Measurements from ENCODE around the gene TDRD1.
A peak's percentile ranks its signal among the peaks of the same experiment; 100 is the strongest.
"Not testable (repeated sequence)": the region's sequence is repeated elsewhere in the genome, so short reads cannot be mapped to it uniquely, and the experiment has no call there.

The TDRD1 gene

DNA sequence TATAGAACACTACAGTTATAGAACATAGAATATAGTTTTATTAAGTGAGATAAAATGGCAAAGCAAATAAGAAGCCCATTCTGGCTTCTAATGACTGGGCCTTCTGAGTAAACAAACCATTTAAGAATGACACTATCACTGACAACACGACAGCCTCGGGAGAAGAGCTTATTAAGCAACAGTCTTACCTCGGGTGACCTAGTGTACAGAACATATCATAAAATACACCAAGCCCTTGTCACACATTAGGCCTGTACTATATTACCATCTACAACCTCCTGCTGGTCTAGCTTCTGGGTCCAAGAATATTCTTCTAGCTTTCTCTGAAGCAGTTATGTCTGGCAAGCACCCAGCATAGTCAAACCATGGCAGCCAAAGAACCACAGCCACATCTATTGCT lies 37.1 kb upstream of the TDRD1 start:
- Histone ChIP-seq H2BK5ac (ENCODE audit: low read length) (no peak overlapping the region), H2BK15ac (replicated peaks; ENCODE audit: low read depth) (no peak overlapping the region), H3K4me2 (ENCODE audit: low read length) (no peak overlapping the region), H3K4ac (ENCODE audit: low read depth, low read length) (no peak overlapping the region), H3K79me1 (ENCODE audit: low read length) (no peaks in the 10 kb centered on the region), H3K56ac (ENCODE audit: low read length) (no peak overlapping the region), H3K4me3 (ENCODE audit: low read length) (no peak overlapping the region), H3K79me2 (ENCODE audit: control insufficient read depth, insufficient read depth, low read length) (no peaks in the 10 kb centered on the region), H3K27ac (ENCODE audit: low read depth, low read length) (no peak overlapping the region), H2AK5ac (ENCODE audit: low read length) (no peak overlapping the region), H3K27me3 (ENCODE audit: insufficient read depth, low read length, poor library complexity) (no peaks in the 10 kb centered on the region), H3K9ac (ENCODE audit: low read length) (no peak overlapping the region), H3K4me1 (ENCODE audit: control insufficient read depth, low read depth, low read length) (no peaks in the 10 kb centered on the region), H3K23ac (ENCODE audit: low read length) (no peak overlapping the region), H3K18ac (ENCODE audit: low read length) (no peak overlapping the region), H4K8ac (ENCODE audit: low read depth, low read length) (no peak overlapping the region), H3K36me3 (ENCODE audit: control insufficient read depth, insufficient read depth, low read length) (no peaks in the 10 kb centered on the region), H4K5ac (ENCODE audit: low read length) (no peak overlapping the region), H2BK120ac (ENCODE audit: low read depth, low read length) (no peak overlapping the region)
- WGBS (ENCODE audit: extremely low coverage, insufficient coverage, low lambda C conversion rate) = no CpG with 5 or more reads among the region's 3 CpGs
- DNase-seq = no peak

DNA sequence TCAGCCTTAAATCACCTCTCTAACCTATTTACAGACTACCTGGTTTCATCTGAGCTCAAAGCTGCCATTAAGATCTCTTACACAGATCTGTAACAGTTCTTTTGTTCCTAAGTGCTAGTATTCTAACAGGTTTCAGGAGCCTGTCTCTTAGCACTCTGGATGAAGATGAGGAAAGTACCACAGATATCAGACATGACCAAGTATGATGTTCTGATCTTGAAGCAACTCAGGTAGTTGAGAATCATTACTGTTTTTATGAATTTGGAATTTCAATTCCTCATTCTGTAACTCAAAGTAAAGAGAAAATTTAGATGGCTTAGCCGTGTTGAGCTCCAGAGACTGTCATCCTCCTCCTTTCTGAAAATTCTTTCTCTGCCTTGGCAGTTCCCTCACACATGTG lies 36.0 kb upstream of the TDRD1 start:
- H3K79me1 ChIP-seq (ENCODE audit: low read length) = no peaks in the 10 kb centered on the region
- no peak overlapping the region for H2BK5ac ChIP-seq (ENCODE audit: low read length)
- H3K79me2 ChIP-seq (ENCODE audit: control insufficient read depth, insufficient read depth, low read length) = no peaks in the 10 kb centered on the region
- no peak overlapping the region for H3K18ac ChIP-seq (ENCODE audit: low read length)
- no peak overlapping the region for H3K4me3 ChIP-seq (ENCODE audit: low read length)
- no peaks in the 10 kb centered on the region for H3K36me3 ChIP-seq (ENCODE audit: control insufficient read depth, insufficient read depth, low read length)
- no peak overlapping the region for H4K5ac ChIP-seq (ENCODE audit: low read length)
- H3K23ac ChIP-seq (ENCODE audit: low read length) = no peak overlapping the region
- no peak overlapping the region for H2BK15ac ChIP-seq (replicated peaks; ENCODE audit: low read depth)
- H3K27ac ChIP-seq (ENCODE audit: low read depth, low read length) = no peak overlapping the region
- no peak overlapping the region for H3K9ac ChIP-seq (ENCODE audit: low read length)
- no CpG with 5 or more reads among the region's 1 CpG for WGBS (ENCODE audit: extremely low coverage, insufficient coverage, low lambda C conversion rate)
- H3K4me2 ChIP-seq (ENCODE audit: low read length) = no peak overlapping the region
- H3K4ac ChIP-seq (ENCODE audit: low read depth, low read length) = no peak overlapping the region
- no peaks in the 10 kb centered on the region for H3K27me3 ChIP-seq (ENCODE audit: insufficient read depth, low read length, poor library complexity)
- H2BK120ac ChIP-seq (ENCODE audit: low read depth, low read length) = no peak overlapping the region
- no peaks in the 10 kb centered on the region for H3K4me1 ChIP-seq (ENCODE audit: control insufficient read depth, low read depth, low read length)
- H3K56ac ChIP-seq (ENCODE audit: low read length) = no peak overlapping the region
- H4K8ac ChIP-seq (ENCODE audit: low read depth, low read length) = no peak overlapping the region
- no peak for DNase-seq
- no peak overlapping the region for H2AK5ac ChIP-seq (ENCODE audit: low read length)

DNA sequence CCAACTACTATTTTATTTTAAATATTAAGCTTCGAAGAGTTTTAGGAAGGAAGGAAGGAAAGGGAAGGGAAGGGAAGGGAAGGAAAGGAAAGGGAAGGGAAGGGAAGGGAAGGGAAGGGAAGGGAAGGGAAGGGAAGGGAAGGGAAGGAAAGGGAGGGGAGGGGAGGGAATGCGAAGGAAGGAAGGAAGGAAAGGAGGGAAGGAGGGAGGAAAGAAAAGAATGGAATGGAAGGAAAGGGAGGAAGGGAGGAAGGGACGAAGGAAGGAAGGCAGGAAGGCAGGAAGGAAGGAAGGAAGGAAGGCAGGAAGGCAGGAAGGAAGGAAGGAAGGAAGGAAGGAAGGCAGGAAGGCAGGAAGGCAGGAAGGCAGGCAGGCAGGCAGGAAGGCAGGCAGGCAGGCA lies 29.7 kb upstream of the TDRD1 start:
- H3K4me3 ChIP-seq (ENCODE audit: low read length); H3K18ac ChIP-seq (ENCODE audit: low read length); H2AK5ac ChIP-seq (ENCODE audit: low read length); H3K4me1 ChIP-seq (ENCODE audit: control insufficient read depth, low read depth, low read length); H4K8ac ChIP-seq (ENCODE audit: low read depth, low read length); H3K36me3 ChIP-seq (ENCODE audit: control insufficient read depth, insufficient read depth, low read length); H3K23ac ChIP-seq (ENCODE audit: low read length); H3K4me2 ChIP-seq (ENCODE audit: low read length); H3K79me2 ChIP-seq (ENCODE audit: control insufficient read depth, insufficient read depth, low read length); H2BK120ac ChIP-seq (ENCODE audit: low read depth, low read length); H4K5ac ChIP-seq (ENCODE audit: low read length); H2BK5ac ChIP-seq (ENCODE audit: low read length); H3K56ac ChIP-seq (ENCODE audit: low read length); H3K27me3 ChIP-seq (ENCODE audit: insufficient read depth, low read length, poor library complexity); H3K27ac ChIP-seq (ENCODE audit: low read depth, low read length); DNase-seq; H3K4ac ChIP-seq (ENCODE audit: low read depth, low read length); H3K9ac ChIP-seq (ENCODE audit: low read length); H2BK15ac ChIP-seq (replicated peaks; ENCODE audit: low read depth); H3K79me1 ChIP-seq (ENCODE audit: low read length): not testable (repeated sequence)
- WGBS (ENCODE audit: extremely low coverage, insufficient coverage, low lambda C conversion rate) = 100% methylated on average over 1 of the region's 3 CpGs

DNA sequence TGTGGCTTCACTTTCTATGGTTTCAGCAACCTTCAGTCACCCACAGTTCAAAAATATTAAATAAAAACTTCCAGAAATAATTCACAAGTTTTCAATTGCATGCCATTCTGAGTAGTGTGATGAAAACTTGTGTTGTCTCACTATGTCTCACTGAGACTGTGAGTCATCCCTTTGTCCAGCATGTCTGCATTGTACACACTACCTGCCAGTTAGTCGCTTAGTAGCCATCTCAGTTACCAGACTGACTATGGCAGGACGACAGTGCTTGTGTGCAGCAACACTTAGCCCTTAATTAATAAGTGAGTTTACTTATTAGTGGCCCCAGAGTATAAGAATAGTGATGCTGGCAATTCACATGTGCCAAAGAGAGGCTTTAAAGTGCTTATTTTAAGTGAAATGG lies 27.7 kb upstream of the TDRD1 start:
- H3K27ac ChIP-seq (ENCODE audit: low read depth, low read length) = no peak overlapping the region
- H3K4me1 ChIP-seq (ENCODE audit: control insufficient read depth, low read depth, low read length) = no peaks in the 10 kb centered on the region
- H3K4ac ChIP-seq (ENCODE audit: low read depth, low read length) = no peak overlapping the region
- H3K56ac ChIP-seq (ENCODE audit: low read length) = no peak overlapping the region
- H4K5ac ChIP-seq (ENCODE audit: low read length) = no peak overlapping the region
- H3K23ac ChIP-seq (ENCODE audit: low read length) = no peak overlapping the region
- H3K4me2 ChIP-seq (ENCODE audit: low read length) = no peak overlapping the region
- no peaks in the 10 kb centered on the region for H3K79me1 ChIP-seq (ENCODE audit: low read length)
- H2BK15ac ChIP-seq (replicated peaks; ENCODE audit: low read depth) = no peak overlapping the region
- no peak overlapping the region for H2BK5ac ChIP-seq (ENCODE audit: low read length)
- no peak overlapping the region for H3K4me3 ChIP-seq (ENCODE audit: low read length)
- no peak overlapping the region for H3K9ac ChIP-seq (ENCODE audit: low read length)
- no peak overlapping the region for H2AK5ac ChIP-seq (ENCODE audit: low read length)
- no peak overlapping the region for H3K18ac ChIP-seq (ENCODE audit: low read length)
- WGBS (ENCODE audit: extremely low coverage, insufficient coverage, low lambda C conversion rate) = no CpG with 5 or more reads among the region's 2 CpGs
- no peak overlapping the region for H2BK120ac ChIP-seq (ENCODE audit: low read depth, low read length)
- H3K27me3 ChIP-seq (ENCODE audit: insufficient read depth, low read length, poor library complexity) = no peaks in the 10 kb centered on the region
- H3K36me3 ChIP-seq (ENCODE audit: control insufficient read depth, insufficient read depth, low read length) = no peaks in the 10 kb centered on the region
- no peak overlapping the region for H4K8ac ChIP-seq (ENCODE audit: low read depth, low read length)
- H3K79me2 ChIP-seq (ENCODE audit: control insufficient read depth, insufficient read depth, low read length) = no peaks in the 10 kb centered on the region
- DNase-seq = no peak

DNA sequence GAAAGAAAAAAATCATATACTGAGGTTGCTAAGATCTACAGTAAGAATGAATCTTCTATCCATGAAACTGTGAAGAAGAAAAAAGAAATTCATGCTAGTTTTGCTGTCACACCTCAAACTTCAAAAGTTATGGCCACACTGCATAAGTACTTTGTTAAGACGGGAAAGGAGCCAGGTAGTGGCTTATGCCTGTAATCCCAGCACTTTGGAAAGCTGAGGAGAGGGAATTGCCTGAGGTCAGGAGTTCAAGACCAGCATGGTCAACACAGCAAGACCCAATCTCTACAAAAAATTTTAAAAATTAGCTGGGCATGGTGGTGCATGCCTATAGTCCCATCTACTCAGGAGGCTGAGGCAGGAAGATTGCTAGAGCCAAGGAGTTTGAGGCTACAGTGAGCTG lies 27.3 kb upstream of the TDRD1 start:
- H3K27me3 ChIP-seq (ENCODE audit: insufficient read depth, low read length, poor library complexity) = no peaks in the 10 kb centered on the region
- no peak overlapping the region for H3K9ac ChIP-seq (ENCODE audit: low read length)
- H3K79me2 ChIP-seq (ENCODE audit: control insufficient read depth, insufficient read depth, low read length) = no peaks in the 10 kb centered on the region
- no peaks in the 10 kb centered on the region for H3K36me3 ChIP-seq (ENCODE audit: control insufficient read depth, insufficient read depth, low read length)
- no peak overlapping the region for H3K27ac ChIP-seq (ENCODE audit: low read depth, low read length)
- no peak for DNase-seq
- no peak overlapping the region for H2AK5ac ChIP-seq (ENCODE audit: low read length)
- H2BK120ac ChIP-seq (ENCODE audit: low read depth, low read length) = no peak overlapping the region
- H3K4me3 ChIP-seq (ENCODE audit: low read length) = no peak overlapping the region
- H3K18ac ChIP-seq (ENCODE audit: low read length) = no peak overlapping the region
- no peak overlapping the region for H4K5ac ChIP-seq (ENCODE audit: low read length)
- no peak overlapping the region for H3K4ac ChIP-seq (ENCODE audit: low read depth, low read length)
- no peak overlapping the region for H4K8ac ChIP-seq (ENCODE audit: low read depth, low read length)
- no peak overlapping the region for H3K23ac ChIP-seq (ENCODE audit: low read length)
- H3K4me2 ChIP-seq (ENCODE audit: low read length) = no peak overlapping the region
- H3K79me1 ChIP-seq (ENCODE audit: low read length) = no peaks in the 10 kb centered on the region
- no peak overlapping the region for H3K56ac ChIP-seq (ENCODE audit: low read length)
- H3K4me1 ChIP-seq (ENCODE audit: control insufficient read depth, low read depth, low read length) = no peaks in the 10 kb centered on the region
- no CpG with 5 or more reads among the region's 1 CpG for WGBS (ENCODE audit: extremely low coverage, insufficient coverage, low lambda C conversion rate)
- no peak overlapping the region for H2BK15ac ChIP-seq (replicated peaks; ENCODE audit: low read depth)
- H2BK5ac ChIP-seq (ENCODE audit: low read length) = no peak overlapping the region

DNA sequence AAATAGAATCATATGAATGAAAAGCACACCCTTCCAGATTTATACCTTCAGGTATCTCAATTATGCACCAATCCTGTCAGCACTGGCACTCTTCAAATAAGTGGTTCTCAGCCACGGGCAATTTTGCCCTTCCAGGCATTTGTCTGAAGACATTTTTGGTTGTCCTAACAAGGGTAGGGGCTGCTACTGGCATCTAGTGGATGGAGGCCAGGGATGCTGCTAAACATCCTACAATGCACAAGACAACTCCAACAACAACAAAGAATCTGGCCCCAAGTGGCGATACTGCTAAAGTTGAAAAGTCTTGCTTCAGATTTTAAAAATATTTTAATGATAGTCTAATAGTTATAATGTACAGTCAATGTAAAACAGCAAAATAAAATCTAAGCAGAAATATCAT lies 21.2 kb upstream of the TDRD1 start:
- no peak overlapping the region for H3K4me2 ChIP-seq (ENCODE audit: low read length)
- no peak overlapping the region for H3K27ac ChIP-seq (ENCODE audit: low read depth, low read length)
- H2BK5ac ChIP-seq (ENCODE audit: low read length) = no peak overlapping the region
- no peaks in the 10 kb centered on the region for H3K79me1 ChIP-seq (ENCODE audit: low read length)
- no peak overlapping the region for H3K23ac ChIP-seq (ENCODE audit: low read length)
- no CpG with 5 or more reads among the region's 2 CpGs for WGBS (ENCODE audit: extremely low coverage, insufficient coverage, low lambda C conversion rate)
- no peak overlapping the region for H4K8ac ChIP-seq (ENCODE audit: low read depth, low read length)
- no peaks in the 10 kb centered on the region for H3K27me3 ChIP-seq (ENCODE audit: insufficient read depth, low read length, poor library complexity)
- H3K4me3 ChIP-seq (ENCODE audit: low read length) = no peak overlapping the region
- no peak overlapping the region for H3K18ac ChIP-seq (ENCODE audit: low read length)
- no peak overlapping the region for H3K4ac ChIP-seq (ENCODE audit: low read depth, low read length)
- H4K5ac ChIP-seq (ENCODE audit: low read length) = no peak overlapping the region
- H3K9ac ChIP-seq (ENCODE audit: low read length) = no peak overlapping the region
- no peaks in the 10 kb centered on the region for H3K36me3 ChIP-seq (ENCODE audit: control insufficient read depth, insufficient read depth, low read length)
- no peaks in the 10 kb centered on the region for H3K4me1 ChIP-seq (ENCODE audit: control insufficient read depth, low read depth, low read length)
- H2AK5ac ChIP-seq (ENCODE audit: low read length) = no peak overlapping the region
- no peak overlapping the region for H3K56ac ChIP-seq (ENCODE audit: low read length)
- no peak overlapping the region for H2BK15ac ChIP-seq (replicated peaks; ENCODE audit: low read depth)
- H2BK120ac ChIP-seq (ENCODE audit: low read depth, low read length) = no peak overlapping the region
- peaks cover 2% of the 10 kb centered on the region for H3K79me2 ChIP-seq (ENCODE audit: control insufficient read depth, insufficient read depth, low read length)
- DNase-seq = peak; percentile 30

All from mesendoderm (in vitro differentiated cells).